H1 (cell line): ENCODE results near the gene CYTH1. TPM values are rescaled to one million over a fixed set of nuclear protein-coding genes. Genes with fewer than 3 reads are reported as not detected.

ENCODE experiments used
- BRCA1 ChIP-seq: IDR thresholded peaks from 2 replicates; pipeline ENCODE4 v1.6.1; 2012; ENCODE audit warnings: low read depth, low read length, improper control_type of control experiment
- CBX8 ChIP-seq: fragments of 300-800, 300-1000 bp; sonication (generic); IDR thresholded peaks from 2 replicates; pipeline ENCODE4 v1.7.1; 2016; ENCODE audit warnings: low read depth, low read length, borderline replicate concordance
- CHD1 ChIP-seq: IDR thresholded peaks from 2 replicates; pipeline ENCODE4 v1.6.1; 2012; ENCODE audit warnings: low read depth, low read length, improper control_type of control experiment
- GABPA ChIP-seq: IDR thresholded peaks from 2 replicates; pipeline ENCODE4 v1.6.1; 2011; ENCODE audit warnings: mild to moderate bottlenecking, low read length, moderate library complexity, borderline replicate concordance; ENCODE audit not compliant: insufficient read depth
- GTF2F1 ChIP-seq: IDR thresholded peaks from 2 replicates; pipeline ENCODE4 v1.6.1; 2012; ENCODE audit warnings: low read depth, low read length, improper control_type of control experiment, borderline replicate concordance
- NRF1 ChIP-seq: IDR thresholded peaks from 2 replicates; pipeline ENCODE4 v1.6.1; 2011; ENCODE audit warnings: mild to moderate bottlenecking, low read depth, low read length, improper control_type of control experiment
- SAP30 ChIP-seq: fragments of 300-600 bp; sonication (generic); IDR thresholded peaks from 2 replicates; pipeline ENCODE4 v1.7.1; 2012; ENCODE audit warnings: low read length, moderate library complexity, mild to moderate bottlenecking, inconsistent platforms; ENCODE audit not compliant: insufficient read depth, insufficient replicate concordance
- SIX5 ChIP-seq: IDR thresholded peaks from 2 replicates; pipeline ENCODE4 v1.6.1; 2011; ENCODE audit warnings: mild to moderate bottlenecking, low read depth, low read length
- polyA plus RNA-seq, 7 experiments: library from polyadenylated mRNA; depleted of rRNA in 3 of 7; stranded (reverse) in 5 of 7; unstranded in 2 of 7; fragments of >200 nt in 5 of 7; fragments of 200-250 nt in 2 of 7; gene quantifications; 1 replicate in 5 of 7; 2 replicates in 1 of 7; 4 replicates in 1 of 7; pipeline versions ENCODE4 v1.2.1 to v1.2.3, GENCODE V29; 2011 to 2013; ENCODE audit warnings: missing spikeins in 2 of 7, mixed read lengths in 2 of 7
- total RNA-seq: library from RNA; stranded (reverse); fragmentation: NEBNext Ultra II Directional; extraction: Animal tissue kit (Norgen Biotek cat#: 25700); gene quantifications from 2 replicates; pipeline ENCODE4 v1.2.1, GENCODE V29; 2021
- TF ChIP-seq, protein P1 (sequence below): IDR thresholded peaks from 2 replicates; pipeline ENCODE4 v1.6.1; 2012; ENCODE audit warnings: inconsistent platforms
- TF ChIP-seq, protein P2 (sequence below): IDR thresholded peaks from 2 replicates; pipeline ENCODE4 v1.6.1; 2011; ENCODE audit warnings: low read length, improper control_type of control experiment

Gene CYTH1
- total and polyA plus RNA-seq, 2 of the 8 experiments (the other 6 are each of a cell fraction or from before 2014, with no cell fraction given) = 12.8 to 14.8 TPM

DNA sequence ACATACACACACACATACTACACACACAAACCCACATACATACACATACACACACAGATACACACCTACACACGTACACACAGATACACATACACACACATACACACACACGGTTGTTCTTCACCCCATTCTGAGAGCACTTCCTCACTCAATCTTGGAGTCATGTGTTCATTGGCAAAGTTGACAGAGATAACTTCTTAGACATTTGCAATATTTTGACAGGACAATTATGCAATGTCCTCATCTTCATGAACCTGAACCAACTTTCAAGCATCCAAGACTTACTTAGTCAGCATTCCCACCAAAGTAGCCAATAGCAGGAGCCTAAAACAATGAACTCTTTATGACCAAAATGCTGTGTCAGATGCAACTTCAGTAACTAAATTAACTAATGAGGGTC, 127.7 kb downstream of the CYTH1 start (continued):
- TF ChIP-seq SIX5 (no peak), GTF2F1 (no peak), NRF1 (no peak), CHD1 (no peak), CBX8 (no peak), BRCA1 (no peak), GABPA (no peak), SAP30 (no peak)
- TF ChIP-seq, protein P1, sequence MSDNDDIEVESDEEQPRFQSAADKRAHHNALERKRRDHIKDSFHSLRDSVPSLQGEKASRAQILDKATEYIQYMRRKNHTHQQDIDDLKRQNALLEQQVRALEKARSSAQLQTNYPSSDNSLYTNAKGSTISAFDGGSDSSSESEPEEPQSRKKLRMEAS = no peak
- TF ChIP-seq, protein P2, sequence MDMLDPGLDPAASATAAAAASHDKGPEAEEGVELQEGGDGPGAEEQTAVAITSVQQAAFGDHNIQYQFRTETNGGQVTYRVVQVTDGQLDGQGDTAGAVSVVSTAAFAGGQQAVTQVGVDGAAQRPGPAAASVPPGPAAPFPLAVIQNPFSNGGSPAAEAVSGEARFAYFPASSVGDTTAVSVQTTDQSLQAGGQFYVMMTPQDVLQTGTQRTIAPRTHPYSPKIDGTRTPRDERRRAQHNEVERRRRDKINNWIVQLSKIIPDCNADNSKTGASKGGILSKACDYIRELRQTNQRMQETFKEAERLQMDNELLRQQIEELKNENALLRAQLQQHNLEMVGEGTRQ = no peak
